Measurements from ENCODE around the gene RABL2B.
"Not testable (repeated sequence)": the region's sequence is repeated elsewhere in the genome, so short reads cannot be mapped to it uniquely, and the experiment has no call there.

RABL2B gene

DNA sequence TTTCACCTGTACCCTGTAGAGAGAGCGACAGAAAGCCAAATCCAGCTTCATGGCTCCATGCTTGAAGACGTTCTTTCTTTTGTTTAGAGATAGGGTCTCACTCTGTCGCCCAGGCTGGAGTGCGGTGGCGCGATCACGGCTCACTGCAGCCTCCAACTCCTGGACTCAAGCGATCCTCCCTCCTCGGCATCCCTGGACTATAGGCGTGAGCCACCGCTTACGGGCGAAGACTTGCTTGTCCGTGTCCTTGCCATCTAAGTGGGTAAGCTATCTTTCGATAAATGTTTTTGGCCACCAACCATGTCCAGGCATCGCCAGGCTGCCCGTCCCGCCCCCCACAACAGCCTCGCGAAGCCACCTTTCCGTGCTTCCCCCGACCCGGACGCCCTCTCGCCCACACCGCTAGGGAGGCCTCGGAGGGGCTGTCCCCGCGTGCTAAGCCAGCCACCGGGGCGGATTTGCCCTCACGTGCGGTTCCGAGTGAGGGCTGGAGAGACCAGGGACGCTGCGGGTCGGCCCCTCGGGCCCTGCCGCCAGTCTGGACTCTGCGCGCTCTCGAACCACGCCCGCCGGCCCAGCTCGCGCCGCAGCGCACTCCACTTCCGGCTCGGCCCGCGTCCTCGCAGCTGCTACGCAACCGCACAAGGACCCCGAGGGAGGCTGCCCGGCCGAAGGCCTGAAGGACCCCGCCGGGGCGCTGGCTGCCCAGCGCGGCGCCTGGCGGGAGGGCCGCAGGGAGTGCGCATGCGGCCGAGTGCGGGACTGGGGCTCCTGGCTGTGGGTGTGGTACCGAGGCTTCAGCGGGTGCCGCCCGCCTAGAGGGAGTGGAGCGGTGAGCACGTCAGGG is at the start of gene RABL2B:
TSS of gene RABL2B (minus strand) at position 604 of the 847 bp plus-strand sequence. CDS start 1,342 bp downstream, outside the sequence.
- H3K9me3 Mint-ChIP-seq, H3K27me3 Mint-ChIP-seq, H3K36me3 Mint-ChIP-seq: not testable (repeated sequence)
- peak within 1 kb of the TSS; percentile 88 for H3K27ac Mint-ChIP-seq
- H3K4me3 Mint-ChIP-seq: peak within 1 kb of the TSS; percentile 82
- H3K4me1 Mint-ChIP-seq: peaks cover 12% of the 10 kb centered on the region

DNA sequence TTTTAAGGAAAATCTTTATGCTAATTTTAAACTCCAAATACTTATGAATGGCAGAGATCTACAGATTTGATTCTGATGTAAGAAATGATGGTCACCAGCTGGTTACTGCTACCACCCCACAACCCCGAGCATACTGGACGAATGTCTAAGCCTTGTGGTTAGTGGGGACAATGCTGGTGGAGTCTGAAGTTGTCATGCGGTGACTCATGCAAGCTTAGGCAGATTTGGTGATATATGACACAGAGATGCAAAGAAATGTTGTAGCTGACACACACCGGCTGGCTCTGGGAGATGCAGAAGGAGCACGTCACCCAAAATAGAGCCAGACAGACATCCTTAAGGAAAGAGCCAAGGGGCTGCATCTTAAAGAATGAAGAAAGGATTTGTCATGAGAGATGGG is 3.5 kb upstream of the RABL2B start:
- not testable (repeated sequence) for H3K36me3 Mint-ChIP-seq, H3K27me3 Mint-ChIP-seq, H3K27ac Mint-ChIP-seq, H3K9me3 Mint-ChIP-seq, H3K4me3 Mint-ChIP-seq
- H3K4me1 Mint-ChIP-seq: peaks cover 12% of the 10 kb centered on the region

DNA sequence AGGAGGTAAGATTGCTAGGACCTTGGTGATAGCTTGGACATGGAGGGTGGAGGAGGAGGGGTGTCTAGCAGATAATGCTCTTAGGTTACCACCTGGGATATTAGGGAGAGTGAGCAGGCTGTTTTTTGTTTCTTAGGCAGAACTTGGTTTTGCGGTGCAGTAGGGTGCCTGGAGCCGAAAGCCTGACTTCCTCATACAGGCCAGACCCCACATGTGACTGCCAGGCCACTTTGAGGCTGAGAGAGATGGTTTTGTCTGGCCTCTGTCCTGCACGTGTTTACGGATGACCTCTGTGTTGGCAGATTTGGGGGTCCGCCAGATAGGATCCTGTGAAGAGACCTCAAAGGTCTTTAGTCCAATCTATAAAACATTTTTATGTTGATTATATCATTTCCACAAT is 1.9 kb upstream of the RABL2B start:
- Mint-ChIP-seq H3K4me3 (peak overlapping the region; percentile 15), H3K4me1 (peaks cover 12% of the 10 kb centered on the region)
- H3K36me3 Mint-ChIP-seq, H3K27ac Mint-ChIP-seq, H3K9me3 Mint-ChIP-seq, H3K27me3 Mint-ChIP-seq: not testable (repeated sequence)

DNA sequence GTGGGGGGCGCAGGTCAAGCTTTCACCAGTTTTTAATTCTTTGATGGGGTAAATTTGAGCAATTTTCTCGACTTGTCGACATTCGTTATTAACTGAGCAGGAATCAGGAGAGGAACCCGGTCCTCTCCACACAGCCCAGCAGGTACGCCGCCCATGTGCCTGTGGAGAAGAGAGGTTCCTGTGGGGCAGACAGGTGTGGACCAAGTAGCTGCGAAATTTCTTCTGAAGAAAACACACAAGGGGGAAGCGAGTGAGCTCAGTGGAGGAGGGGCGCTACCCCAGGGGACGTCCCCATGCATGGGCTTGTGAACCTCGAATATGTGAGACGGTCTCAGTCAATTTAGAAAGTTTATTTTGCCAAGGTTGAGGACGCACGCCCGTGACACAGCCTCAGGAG is 442 bp upstream of the RABL2B start:
- H3K4me3 Mint-ChIP-seq: peak overlapping the region; percentile 82
- H3K36me3 Mint-ChIP-seq, H3K9me3 Mint-ChIP-seq, H3K27me3 Mint-ChIP-seq: not testable (repeated sequence)
- peaks cover 12% of the 10 kb centered on the region for H3K4me1 Mint-ChIP-seq
- peak overlapping the region; percentile 88 for H3K27ac Mint-ChIP-seq

DNA sequence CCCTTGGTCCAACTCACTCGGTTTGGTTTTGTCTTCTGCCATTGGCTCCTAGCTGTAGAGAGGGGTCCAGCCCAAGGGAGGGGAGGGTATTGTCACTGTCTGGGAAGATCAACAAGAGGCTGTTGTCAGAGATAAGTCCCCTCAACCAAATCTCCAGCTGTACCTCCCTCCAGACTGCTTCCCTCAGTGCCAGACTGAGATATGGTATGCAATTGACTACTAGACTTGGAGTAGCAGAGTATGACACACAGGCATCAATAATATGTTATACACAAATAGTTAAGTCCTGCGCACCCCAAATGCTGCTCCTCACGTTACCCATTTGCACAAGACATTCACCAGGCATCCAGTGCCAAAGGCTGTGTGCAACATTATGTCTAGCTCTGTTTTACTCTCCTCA is 1.2 kb downstream of the RABL2B start:
- not testable (repeated sequence) for H3K27me3 Mint-ChIP-seq, H3K9me3 Mint-ChIP-seq, H3K27ac Mint-ChIP-seq, H3K36me3 Mint-ChIP-seq
- peak overlapping the region; percentile 26 for H3K4me3 Mint-ChIP-seq
- peaks cover 12% of the 10 kb centered on the region for H3K4me1 Mint-ChIP-seq

DNA sequence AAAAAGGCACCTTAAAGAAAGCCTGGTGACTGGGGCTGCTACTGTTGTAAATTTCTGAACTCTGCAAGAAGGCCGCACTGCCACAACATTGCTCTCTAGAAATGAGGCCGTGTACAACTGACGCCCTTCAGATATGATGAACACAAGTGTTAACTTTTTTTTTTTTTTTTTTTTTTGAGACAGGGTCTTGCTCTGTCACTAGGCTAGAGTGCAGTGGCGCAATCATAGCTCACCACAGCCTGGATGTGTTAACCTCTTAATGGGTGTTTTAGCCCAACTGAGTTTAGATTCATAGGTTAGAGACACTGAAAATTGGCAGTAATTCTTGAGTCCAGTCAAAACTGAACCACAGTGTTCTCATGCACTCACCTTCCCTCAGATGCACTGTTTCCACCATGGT is 3.2 kb downstream of the RABL2B start:
- H3K36me3 Mint-ChIP-seq, H3K27me3 Mint-ChIP-seq, H3K27ac Mint-ChIP-seq, H3K9me3 Mint-ChIP-seq, H3K4me3 Mint-ChIP-seq: not testable (repeated sequence)
- peaks cover 11% of the 10 kb centered on the region for H3K4me1 Mint-ChIP-seq

DNA sequence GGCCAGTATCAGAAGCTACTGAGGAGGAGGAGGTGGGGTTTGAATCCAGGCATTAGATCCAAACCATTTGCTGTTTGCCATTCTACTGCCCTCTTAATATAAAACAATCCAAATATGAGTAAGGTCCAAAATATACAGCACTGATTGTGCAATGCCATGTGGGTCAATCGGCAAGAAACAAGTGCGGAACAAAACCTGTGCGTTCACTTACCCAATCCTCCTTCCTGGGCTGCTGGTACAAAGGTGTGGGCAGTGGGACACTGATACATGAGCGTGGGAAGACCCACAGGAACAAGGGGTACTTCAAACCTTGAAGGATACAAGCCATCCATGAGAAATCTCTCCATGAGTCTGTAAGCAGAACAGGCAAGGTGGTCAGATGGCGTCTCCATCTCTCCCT is 5.8 kb downstream of the RABL2B start:
- not testable (repeated sequence) for H3K4me3 Mint-ChIP-seq, H3K9me3 Mint-ChIP-seq, H3K4me1 Mint-ChIP-seq, H3K36me3 Mint-ChIP-seq, H3K27me3 Mint-ChIP-seq, H3K27ac Mint-ChIP-seq

DNA sequence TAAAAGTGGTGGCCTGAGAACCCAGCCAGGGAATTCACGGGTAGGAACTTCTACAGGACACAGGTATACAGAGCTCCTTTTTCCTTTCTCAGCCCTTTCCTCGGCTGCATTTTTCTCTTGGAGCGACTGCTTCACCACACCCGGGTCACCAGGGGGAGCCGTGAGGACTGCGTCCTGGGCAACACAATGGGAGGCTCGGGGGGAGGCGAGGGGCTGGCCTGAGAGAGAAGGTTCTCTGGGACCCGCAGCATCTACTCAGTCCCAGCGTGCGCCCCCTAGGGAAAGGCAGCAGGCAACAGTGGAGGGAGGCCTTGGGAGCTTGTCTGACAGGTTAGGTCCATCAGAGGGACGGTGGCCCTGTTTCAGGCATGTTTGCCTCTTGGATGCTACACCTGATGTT is 8.3 kb downstream of the RABL2B start:
- not testable (repeated sequence) for H3K36me3 Mint-ChIP-seq, H3K27me3 Mint-ChIP-seq, H3K4me3 Mint-ChIP-seq, H3K27ac Mint-ChIP-seq, H3K9me3 Mint-ChIP-seq, H3K4me1 Mint-ChIP-seq

DNA sequence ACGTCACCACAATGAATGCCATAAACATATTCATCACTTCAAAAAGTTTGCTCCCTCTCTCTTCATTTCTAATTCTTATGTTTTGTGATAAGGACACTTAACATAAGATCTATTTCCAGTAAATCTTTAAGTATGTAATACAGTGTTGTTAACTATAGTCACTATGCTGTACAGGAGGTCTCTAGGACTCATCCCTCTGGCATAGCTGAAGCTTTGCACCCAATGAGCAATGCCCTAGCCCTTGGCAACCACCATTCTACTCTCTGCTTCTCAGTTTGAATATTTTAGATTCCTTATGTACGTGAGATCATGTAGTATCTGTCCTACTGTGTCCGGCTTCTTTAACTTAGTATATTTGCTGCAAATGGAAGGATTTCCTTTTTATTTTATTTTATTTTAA is 19.1 kb downstream of the RABL2B start:
- H3K9me3 Mint-ChIP-seq, H3K36me3 Mint-ChIP-seq, H3K27me3 Mint-ChIP-seq, H3K27ac Mint-ChIP-seq, H3K4me3 Mint-ChIP-seq, H3K4me1 Mint-ChIP-seq: not testable (repeated sequence)

DNA sequence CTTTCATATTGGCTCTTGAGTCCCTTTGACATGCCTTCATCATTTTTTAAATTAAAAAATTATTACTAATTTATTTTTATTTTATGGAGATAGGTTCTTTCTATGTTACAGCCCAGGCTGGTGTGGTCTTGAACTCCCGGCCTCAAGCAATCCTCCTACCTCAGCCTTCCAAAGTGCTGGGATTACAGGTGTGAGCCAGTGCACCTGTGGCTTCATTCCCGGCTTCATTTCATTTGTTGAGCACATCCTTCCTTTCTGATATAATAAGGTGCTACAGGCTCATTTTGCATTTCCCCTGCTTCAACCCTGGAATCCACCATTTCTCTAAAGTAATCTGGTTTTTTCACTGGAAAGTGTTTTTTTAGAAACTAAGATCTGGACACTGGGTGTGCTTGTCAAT is 21.6 kb downstream of the RABL2B start:
- H3K9me3 Mint-ChIP-seq, H3K27me3 Mint-ChIP-seq, H3K4me3 Mint-ChIP-seq, H3K36me3 Mint-ChIP-seq, H3K27ac Mint-ChIP-seq: not testable (repeated sequence)
- peaks cover 17% of the 10 kb centered on the region for H3K4me1 Mint-ChIP-seq

DNA sequence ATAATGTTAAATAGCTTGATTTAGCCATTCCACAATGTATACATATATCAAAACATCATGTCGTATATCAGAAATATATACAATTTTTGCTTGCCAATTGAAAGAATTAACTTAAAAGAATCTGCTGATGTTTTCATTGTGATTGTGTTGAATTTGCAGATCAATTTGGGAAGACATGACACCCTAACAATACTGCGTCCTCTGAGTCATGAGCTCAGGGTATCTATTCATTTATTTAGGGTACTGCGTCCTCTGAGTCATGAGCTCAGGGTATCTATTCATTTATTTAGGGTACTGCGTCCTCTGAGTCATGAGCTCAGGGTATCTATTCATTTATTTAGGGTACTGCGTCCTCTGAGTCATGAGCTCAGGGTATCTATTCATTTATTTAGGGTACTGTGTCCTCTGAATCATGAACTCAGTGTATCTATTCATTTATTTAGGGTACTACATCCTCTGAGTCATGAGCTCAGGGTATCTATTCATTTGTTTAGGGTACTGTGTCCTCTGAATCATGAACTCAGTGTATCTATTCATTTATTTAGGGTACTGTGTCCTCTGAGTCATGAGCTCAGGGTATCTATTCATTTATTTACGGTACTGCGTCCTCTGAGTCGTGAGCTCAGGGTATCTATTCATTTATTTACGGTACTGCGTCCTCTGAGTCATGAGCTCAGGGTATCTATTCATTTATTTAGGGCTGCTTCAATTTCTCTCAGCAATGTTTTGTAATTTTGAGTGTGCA is 23.7 kb downstream of the RABL2B start:
- not testable (repeated sequence) for H3K9me3 Mint-ChIP-seq, H3K27me3 Mint-ChIP-seq, H3K27ac Mint-ChIP-seq, H3K36me3 Mint-ChIP-seq, H3K4me3 Mint-ChIP-seq
- H3K4me1 Mint-ChIP-seq: peaks cover 18% of the 10 kb centered on the region

DNA sequence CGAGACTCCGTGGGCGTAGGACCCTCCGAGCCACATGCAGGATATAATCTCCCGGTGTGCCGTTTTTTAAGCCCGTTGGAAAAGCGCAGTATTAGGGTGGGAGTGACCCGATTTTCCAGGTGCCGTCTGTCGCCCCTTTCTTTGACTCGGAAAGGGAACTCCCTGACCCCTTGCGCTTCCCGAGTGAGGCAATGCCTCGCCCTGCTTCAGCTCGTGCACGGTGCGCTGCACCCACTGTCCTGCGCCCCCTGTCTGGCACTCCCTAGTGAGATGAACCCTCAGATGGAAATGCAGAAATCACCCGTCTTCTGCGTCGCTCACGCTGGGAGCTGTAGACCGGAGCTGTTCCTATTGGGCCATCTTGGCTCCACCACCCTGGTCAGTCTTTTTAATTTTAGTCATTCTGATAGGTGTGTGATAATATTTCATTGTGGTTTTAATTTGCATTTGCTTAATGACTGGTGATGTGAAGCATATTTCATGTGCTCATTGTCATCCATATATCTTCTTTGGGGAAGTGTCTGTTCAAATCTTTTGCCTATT is 26.4 kb downstream of the RABL2B start:
- not testable (repeated sequence) for H3K27me3 Mint-ChIP-seq, H3K9me3 Mint-ChIP-seq, H3K36me3 Mint-ChIP-seq
- H3K4me3 Mint-ChIP-seq: peak overlapping the region; percentile 96
- H3K27ac Mint-ChIP-seq: peak overlapping the region; percentile 91
- peaks cover 18% of the 10 kb centered on the region for H3K4me1 Mint-ChIP-seq

DNA sequence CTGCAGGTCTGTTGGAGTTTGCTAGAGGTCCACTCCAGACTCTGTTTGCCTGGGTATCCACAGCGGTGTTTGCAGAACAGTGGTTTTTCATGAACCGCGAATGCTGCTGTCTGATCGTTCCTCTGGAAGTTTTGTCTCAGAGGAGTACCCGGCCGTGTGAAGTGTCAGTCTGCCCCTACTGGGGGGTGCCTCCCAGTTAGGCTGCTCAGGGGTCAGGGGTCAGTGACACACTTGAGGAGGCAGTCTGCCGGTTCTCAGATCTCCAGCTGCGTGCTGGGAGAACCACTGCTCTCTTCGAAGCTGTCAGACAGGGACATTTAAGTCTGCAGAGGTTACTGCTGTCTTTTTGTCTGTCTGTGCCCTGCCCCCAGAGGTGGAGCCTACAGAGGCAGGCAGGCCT is 27.0 kb downstream of the RABL2B start:
- not testable (repeated sequence) for H3K27ac Mint-ChIP-seq, H3K36me3 Mint-ChIP-seq, H3K27me3 Mint-ChIP-seq, H3K9me3 Mint-ChIP-seq
- H3K4me3 Mint-ChIP-seq: peak overlapping the region; percentile 96
- peaks cover 18% of the 10 kb centered on the region for H3K4me1 Mint-ChIP-seq

DNA sequence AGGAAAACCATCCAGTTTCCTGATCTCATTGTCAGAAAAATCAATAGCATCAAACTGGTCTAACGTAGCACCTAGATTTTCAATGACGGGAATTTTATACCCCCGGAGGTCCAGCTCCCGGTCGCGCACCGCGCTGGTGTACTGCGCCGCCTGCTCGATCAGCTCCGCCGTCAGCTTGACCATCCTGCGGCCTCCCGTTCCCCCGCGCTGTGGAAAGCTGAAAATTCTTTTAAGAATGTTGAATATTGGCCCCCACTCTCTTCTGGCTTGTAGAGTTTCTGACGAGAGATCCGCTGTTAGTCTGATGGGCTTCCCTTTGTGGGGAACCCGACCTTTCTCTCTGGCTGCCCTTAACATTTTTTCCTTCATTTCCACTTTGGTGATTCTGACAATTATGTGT is 28.2 kb downstream of the RABL2B start:
- H3K9me3 Mint-ChIP-seq, H3K27ac Mint-ChIP-seq: not testable (repeated sequence)

DNA sequence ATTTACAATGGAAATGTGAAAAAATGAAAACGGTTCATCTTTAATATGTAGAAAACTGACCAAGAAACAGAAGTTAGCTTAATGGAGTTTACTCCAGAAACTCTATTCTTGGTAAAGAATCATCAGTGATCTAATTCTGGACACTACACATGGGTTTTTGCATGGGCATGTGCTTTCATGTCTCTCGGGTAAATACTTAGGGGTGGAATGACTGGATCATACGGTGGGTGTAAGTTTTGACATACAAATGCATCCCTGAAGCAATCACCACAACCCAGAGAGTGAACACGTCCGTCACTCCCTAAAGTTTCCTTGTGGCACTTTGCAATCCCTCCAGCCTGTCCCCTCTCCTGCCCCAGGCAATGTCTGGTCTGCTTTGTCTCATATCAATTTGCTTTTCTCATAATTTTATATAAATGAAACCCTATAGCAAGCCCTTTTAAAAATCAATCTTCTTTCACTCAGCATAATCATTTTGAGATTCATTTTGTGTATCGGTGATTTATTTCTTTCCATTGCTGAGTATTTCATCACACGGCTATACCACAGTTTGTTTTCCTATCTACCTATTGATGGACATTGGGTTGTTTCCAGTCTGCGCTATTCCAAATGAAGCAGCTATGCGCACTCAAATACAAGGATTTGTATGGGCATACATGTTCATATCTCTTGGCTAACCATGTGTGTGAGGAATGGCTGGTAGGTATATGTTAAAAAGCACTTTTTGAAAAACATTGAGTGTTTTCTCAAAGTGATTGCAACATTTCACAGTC is 33.9 kb downstream of the RABL2B start:
- not testable (repeated sequence) for H3K4me1 Mint-ChIP-seq, H3K27me3 Mint-ChIP-seq, H3K27ac Mint-ChIP-seq, H3K9me3 Mint-ChIP-seq, H3K36me3 Mint-ChIP-seq, H3K4me3 Mint-ChIP-seq

More for the DNA sequence above, 28.2 kb downstream of the RABL2B start:
- not testable (repeated sequence) for H3K27me3 Mint-ChIP-seq, H3K36me3 Mint-ChIP-seq
- Mint-ChIP-seq H3K4me1 (peaks cover 18% of the 10 kb centered on the region), H3K4me3 (peak overlapping the region; percentile 19)

DNA sequence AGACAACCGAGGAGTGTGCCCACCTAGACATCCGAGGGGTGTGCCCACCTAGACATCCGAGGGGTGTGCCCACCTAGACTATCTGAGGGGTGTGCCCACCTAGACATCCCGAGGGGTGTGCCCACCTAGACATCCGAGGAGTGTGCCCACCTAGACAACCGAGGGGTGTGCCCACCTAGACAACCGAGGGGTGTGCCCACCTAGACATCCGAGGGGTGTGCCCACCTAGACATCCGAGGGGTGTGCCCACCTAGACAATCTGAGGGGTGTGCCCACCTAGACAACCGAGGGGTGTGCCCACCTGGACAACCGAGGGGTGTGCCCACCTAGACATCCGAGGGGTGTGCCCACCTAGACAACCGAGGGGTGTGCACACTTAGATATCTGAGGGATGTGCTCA is 34.8 kb downstream of the RABL2B start:
- not testable (repeated sequence) for H3K9me3 Mint-ChIP-seq, H3K27me3 Mint-ChIP-seq, H3K27ac Mint-ChIP-seq, H3K4me1 Mint-ChIP-seq, H3K4me3 Mint-ChIP-seq, H3K36me3 Mint-ChIP-seq
